HT1080 (cell line): ENCODE results near the gene TTC9B. TPM values are rescaled to one million over a fixed set of nuclear protein-coding genes. Genes with fewer than 3 reads are reported as not detected.

Experiments
- DNase-seq: peaks from one replicate; pipeline ENCODE4 v3.0.0-alpha.2; 2015; ENCODE audit warnings: low read depth
- total RNA-seq: library from RNA; depleted of rRNA; stranded (reverse); fragments of >200 nt; shearing (Covaris generic); gene quantifications from 2 replicates; pipeline ENCODE4 v1.2.3, GENCODE V29; 2014

The TTC9B gene
- total RNA-seq, 1 experiment from 2014 or later: 0.63 TPM

DNA sequence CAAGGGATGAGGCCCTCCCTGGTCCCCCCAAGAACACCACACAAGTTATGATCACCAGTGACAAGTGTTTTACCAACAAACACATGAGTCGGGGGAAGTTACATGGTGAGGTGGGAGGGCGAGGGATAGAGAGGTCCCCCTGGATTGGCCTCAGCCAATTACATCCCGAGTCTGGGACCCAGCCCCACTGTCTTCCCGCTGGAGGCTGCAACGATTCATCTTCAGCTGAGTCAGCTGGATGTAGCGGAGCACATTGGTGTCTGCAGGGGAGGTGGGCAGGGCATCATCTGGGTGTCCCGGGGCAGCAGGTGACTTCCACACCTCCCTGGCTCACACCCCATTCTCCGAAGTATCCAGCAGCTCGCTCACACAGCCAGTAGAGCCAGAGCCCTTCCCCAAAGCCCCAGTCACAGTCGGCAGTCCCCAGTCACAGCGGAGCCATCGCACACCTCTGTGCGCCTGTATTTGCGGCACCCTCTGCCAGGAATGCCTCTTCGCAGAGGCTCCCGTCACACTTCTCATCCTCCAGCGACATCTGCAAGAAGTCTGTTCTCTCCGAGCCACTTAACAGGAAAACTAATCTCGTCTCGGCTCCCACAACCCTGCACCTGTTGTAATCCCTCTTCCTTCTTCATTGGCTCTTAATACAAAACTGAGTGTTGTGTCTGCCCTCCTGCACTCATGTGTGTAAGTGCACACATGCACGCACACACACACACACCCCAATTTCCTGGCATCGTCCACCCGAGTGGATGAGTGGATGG lies 2.0 kb downstream of the TTC9B start:
- no peak for DNase-seq

DNA sequence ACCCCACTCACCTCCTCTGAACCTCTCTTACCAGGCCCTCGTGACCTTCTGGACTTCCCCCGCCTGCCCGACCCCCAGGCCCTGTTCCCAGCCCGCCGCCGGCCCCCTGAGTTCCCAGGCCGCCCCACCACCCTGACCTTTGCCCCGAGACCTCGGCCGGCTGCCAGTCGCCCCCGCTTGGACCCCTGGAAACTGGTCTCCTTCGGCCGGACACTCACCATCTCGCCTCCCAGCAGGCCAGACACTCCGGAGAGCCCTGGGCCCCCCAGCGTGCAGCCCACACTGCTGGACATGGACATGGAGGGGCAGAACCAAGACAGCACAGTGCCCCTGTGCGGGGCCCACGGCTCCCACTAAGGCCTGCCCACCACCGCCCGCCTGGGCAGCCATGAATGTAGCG lies 3.2 kb downstream of the TTC9B start:
- no peak for DNase-seq

DNA sequence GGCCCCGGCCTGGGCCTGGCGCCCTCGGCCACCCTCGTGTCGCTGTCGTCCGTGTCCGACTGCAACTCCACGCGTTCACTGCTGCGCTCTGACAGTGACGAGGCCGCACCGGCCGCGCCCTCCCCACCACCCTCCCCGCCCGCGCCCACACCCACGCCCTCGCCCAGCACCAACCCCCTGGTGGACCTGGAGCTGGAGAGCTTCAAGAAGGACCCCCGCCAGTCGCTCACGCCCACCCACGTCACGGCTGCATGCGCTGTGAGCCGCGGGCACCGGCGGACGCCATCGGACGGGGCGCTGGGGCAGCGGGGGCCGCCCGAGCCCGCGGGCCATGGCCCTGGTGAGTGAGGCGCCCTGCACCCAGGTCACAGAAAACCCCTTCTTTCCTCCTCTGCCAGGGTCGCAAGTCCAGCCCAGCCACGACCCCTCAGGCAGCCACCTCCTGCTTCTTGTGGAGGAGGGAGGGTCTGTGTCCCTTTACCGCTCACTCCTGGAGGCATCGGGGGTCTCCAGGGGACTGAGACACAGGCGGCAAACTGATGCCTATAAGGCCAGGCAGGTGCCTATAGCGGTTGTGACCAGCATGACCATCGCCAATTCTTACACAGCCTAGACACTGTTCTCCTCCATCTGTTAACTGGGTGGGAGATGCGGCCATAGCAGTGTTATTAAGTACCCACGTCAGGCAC lies 4.2 kb downstream of the TTC9B start:
- DNase-seq: no peak

DNA sequence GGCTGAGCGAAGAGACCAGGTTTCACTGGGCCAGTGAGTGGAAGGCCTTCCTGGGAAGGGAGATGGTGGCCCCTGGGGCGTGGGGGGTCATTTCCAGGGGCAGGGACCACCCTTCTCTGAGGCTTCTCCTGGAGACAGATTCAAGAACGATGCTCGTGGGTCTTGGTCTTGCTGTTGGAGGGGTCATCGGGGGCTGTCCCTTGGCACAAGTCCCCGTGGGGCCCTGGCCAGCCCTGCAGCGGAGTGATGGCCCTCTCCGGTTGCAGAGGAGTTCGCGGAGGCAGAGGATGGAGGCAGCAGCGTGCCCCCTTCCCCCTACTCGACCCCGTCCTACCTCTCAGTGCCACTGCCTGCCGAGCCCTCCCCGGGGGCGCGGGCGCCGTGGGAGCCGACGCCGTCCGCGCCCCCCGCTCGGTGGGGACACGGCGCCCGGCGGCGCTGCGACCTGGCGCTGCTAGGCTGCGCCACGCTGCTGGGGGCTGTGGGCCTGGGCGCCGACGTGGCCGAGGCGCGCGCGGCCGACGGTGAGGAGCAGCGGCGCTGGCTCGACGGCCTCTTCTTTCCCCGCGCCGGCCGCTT lies 4.8 kb downstream of the TTC9B start:
- DNase-seq: no peak

DNA sequence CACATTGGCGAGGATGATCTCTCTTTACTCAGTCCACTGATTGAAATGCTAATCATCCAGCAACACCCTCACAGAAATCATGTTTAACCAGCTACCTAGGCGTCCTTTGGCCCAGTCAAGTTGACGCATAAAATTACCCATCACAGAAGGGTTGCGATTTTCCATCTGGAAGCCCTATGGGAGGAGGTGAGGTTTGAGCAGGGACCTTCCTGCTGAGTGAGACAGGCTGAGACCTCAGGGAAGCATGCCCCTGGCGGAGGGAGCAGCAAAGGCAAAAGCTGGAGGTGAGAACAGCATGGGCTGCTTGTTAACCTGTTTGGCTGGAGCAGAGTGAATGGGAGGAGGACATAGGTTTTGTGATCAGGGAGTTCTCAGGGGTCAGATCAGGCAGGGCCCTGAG lies 7.3 kb downstream of the TTC9B start:
- no peak for DNase-seq

DNA sequence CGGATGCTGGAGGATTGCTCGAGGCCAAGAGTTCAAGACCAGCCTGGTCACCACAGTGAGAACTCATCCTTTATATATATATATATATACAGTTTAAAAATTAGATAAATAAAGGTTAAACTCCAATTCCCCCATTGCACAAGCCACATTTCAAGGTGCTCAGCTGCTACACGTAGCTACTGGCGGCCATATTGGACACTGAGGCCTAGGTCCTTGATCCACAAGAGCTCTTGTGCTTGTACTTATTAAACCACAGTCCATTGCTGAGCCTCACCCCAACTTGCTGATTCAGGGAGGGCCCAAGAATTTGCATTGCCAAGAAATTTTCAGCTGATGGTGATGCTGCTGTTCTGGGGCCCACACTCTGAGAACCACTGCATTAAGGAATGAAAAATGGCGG lies 9.6 kb downstream of the TTC9B start:
- DNase-seq: no peak

DNA sequence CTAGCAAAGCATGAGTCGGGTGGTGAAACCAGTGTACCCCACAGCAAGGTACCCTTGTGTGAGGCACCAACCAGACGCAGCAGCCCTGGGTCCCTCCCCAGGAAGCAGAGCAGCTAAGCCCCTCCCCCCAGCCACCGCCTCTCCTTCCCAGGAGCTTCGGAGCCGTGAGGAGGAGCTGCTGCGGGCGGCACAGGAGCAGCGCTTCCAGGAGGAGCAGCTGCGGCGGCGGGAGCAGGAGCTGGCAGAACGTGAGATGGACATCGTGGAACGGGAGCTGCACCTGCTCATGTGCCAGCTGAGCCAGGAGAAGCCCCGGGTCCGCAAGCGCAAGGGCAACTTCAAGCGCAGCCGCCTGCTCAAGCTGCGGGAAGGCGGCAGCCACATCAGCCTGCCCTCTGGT lies 12.4 kb downstream of the TTC9B start:
- DNase-seq: no peak

DNA sequence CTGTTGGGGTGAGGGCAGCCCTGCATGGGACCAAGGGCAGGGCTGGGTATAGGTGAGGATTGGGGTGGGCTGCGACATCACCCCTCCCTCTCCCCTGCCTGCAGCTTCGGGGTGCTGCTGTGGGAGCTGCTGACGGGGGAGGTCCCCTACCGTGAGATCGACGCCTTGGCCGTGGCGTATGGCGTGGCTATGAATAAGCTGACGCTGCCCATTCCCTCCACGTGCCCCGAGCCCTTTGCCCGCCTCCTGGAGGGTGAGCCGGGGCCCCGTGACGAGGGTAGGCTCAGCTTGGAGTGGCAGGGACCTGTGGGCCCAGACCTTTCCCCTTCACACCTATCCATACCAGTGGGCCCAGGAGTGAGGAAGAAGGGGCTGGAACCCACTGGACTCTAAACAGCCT lies 13.8 kb downstream of the TTC9B start:
- no peak for DNase-seq

DNA sequence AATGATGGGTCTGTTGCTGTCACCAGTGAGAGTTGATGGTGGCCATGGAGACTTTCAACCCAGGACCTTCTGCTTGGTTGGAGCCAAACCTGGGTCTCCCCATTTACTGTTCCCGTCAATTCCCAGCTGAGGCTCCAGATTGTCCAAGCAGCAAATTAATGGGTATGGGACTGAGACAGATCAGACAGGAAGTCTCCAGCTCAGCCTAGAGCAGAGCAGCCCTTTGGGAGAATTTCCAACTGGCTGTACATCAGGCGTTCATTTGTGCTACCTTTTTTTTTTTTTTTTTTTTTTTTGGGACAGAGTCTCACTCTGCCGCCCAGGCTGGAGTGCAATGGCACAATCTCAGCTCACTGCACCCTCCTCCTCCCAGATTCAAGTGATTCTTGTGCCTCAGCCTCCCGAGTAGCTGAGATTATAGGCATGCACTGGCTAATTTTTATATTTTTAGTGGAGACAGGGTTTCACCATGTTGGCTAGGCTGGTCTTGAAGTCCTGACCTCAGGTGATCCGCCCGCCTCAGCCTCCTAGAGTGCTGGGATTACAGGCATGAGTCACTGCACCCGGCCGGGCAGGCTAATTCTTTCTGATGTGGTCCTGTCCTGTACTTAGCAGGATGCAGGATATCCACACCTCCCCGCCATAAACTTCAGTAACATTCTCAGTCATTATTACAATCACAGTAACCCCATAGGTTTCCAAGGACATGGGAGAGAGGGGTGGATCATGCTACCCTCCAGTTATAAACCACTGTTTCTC lies 17.7 kb downstream of the TTC9B start:
- DNase-seq: peak; percentile 86

DNA sequence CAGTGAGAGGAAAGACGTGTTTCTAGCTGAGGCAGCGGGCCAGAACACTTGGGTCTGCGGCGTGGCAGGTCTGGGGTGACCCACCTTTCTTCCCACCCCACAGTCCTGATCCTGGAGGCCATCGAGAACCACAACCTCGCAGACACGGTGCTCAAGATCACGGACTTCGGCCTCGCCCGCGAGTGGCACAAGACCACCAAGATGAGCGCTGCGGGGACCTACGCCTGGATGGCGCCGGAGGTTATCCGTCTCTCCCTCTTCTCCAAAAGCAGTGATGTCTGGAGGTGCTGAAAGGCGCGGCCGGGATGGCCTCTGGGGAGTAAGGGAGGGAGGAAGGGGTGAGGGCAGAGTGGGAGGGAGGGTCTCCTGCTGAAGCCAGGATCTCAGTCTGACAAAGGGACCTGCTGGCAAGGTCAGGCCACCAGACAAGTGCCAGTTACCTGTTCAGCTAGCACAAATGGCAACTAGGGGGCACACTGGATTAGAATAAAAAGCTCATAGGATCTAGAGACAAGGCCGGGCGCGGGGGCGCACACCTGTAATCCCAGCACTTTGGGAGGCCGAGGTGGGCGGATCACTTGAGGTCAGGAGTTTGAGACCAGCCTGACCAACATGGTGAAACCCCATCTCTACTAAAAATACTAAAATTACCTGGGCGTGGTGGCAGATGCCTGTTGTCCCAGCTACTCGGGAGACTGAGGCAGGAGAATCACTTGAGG lies 19.8 kb downstream of the TTC9B start:
- DNase-seq: no peak

DNA sequence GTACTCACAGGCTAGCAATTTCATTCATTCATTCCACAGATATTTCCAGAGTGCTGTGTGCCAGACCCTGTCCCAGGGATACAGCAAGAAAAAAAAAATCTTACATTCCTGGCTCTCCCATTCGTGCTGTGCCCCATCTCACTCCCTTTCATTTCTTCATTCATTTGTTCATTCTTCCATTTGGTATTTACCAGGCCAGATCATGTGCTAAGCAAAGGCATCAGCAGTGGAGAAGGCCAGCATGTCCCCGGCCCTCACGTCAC lies 24.7 kb downstream of the TTC9B start:
- no peak for DNase-seq

DNA sequence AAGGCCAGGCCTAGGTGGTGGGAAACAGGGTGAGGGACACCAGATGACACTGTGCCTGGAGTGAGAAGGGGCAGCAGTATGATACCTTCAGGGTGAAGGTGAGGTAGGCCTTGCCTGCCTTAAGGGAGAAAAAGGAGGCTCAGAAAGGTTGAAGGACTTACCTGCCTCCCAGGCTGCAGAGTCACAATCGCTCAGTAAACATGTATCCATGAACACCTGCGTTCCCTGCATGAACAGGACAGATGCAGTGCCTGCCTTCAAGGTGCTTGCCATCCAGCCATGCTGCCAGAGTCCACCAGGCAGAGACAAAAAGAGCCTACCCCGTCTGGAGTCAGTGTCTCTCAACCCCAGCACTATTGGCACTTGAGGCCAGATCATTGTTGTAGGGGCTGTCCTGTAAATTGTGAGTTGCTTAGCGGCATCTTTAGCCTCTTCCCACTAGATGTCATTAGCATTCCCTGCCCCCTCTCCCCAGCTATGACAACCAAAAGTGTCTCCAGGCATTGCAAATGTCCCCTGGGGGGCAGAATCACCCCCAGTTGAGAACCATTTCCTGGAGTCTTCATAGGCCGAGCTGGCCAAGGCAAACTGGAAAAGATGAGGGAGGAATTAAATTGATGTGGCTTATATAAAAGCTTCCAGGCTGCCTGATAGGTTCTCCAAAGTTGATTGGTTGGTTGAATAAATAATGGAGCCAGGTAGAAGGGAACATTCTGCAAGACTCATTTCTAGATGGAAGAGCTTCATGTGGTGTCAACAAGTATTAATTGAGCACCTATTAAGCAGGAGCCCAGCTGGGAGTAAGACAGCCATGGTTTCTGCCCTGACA lies 25.2 kb downstream of the TTC9B start:
- DNase-seq: no peak

DNA sequence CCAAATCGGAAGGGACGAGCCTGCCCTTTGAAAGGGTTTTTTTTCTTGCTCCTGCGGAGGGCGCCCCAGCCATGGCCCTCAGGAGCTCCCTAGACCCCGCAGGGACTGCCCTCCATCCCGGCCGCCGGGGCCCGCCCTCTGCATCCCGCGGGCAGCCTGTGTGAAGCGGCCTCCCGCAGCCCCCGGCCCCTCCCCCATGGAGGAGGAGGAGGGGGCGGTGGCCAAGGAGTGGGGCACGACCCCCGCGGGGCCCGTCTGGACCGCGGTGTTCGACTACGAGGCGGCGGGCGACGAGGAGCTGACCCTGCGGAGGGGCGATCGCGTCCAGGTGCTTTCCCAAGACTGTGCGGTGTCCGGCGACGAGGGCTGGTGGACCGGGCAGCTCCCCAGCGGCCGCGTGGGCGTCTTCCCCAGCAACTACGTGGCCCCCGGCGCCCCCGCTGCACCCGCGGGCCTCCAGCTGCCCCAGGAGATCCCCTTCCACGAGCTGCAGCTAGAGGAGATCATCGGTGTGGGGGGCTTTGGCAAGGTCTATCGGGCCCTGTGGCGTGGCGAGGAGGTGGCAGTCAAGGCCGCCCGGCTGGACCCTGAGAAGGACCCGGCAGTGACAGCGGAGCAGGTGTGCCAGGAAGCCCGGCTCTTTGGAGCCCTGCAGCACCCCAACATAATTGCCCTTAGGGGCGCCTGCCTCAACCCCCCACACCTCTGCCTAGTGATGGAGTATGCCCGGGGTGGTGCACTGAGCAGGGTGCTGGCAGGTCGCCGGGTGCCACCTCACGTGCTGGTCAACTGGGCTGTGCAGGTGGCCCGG lies 26.1 kb downstream of the TTC9B start:
- DNase-seq: peak; percentile 21

DNA sequence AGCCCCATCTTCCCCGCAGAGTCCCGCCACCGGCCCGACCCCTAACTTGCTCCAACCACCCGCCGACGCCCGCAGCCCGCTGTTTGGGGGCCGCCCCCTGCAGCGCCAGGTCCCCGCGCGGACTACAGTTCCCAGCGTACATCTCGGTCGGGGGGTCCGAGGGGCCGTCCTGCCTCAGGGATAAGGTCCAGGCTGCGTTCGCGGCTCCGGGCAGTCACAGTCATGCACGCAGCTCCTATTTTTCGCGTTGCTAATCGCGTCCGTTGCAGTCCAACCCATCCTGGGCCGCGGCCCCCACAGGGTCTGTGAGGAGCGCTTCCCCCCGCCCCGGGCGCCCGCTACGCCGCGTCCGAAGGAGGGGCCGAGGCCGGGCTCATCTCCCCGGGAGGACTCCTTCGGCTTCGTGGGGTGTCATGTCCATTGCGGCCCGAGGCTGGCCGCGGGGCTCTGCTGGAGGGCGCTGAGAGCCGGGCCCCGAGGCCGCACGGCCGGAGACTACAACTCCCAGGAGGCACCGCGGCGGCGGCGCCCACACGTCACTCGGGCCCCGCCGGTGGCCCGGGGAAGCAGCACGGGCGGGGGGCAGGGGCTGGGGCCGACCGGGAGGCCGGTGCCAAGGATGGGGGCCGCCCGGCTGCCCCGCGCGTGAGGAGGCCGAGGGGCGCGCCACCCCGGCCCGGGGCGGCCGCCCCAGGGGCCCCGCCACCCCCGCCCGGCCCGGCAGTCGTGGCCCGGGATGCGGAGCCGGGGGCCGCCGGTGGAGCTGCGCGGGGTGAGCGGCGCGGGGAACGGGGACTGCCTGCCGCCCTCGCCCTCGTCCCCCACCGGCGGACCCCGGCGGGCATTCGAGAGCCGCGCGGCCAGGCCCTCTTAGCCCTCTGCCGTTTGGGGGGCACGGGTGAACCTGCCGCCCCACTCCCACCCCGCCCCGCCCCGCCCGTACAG lies 27.0 kb downstream of the TTC9B start, which contains the start of gene MAP3K10:
Gene MAP3K10, plus strand, starts transcription at position 536 of the 945 bp plus-strand sequence. CDS start 606 bp downstream, outside the sequence.
- peak; percentile 84 for DNase-seq

DNA sequence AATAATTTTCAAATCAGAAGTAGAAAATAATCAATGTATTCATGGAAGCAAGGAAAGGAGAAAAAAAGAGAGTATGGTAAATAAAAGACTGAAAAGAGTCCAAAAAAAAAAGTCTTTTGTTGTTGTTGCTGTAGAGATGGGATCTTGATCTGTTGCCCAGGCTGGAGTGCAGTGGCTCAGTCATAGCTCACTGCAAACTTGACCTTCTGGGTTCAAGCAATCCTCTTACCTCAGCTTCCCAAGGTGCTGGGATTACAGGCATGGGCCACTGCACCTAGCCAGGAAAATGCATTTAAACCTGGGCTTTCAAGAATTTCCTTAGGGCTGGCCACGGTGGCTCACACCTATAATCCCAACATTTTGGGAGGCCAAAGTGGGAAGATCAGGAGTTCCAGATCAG lies 33.9 kb downstream of the TTC9B start:
- DNase-seq: no peak

DNA sequence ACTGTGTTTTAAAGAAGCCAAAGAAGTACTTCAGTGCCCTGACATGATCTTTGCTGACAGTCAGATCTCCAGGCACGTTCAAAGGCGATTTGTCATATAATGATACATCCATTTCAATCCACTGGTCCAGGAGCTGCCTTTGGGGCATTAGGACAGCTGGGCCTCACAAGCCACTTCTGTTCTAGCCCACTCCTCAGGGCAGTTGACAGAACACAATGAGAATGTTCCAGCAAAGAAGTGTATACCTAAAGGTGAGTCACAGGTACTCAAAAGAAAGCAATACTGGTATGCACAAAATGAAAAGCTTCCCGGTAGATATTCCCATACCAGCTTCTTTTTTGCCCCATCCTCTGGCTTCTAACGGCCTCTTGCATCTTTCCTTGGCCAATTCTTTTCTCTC lies 39.4 kb downstream of the TTC9B start:
- DNase-seq: no peak

DNA sequence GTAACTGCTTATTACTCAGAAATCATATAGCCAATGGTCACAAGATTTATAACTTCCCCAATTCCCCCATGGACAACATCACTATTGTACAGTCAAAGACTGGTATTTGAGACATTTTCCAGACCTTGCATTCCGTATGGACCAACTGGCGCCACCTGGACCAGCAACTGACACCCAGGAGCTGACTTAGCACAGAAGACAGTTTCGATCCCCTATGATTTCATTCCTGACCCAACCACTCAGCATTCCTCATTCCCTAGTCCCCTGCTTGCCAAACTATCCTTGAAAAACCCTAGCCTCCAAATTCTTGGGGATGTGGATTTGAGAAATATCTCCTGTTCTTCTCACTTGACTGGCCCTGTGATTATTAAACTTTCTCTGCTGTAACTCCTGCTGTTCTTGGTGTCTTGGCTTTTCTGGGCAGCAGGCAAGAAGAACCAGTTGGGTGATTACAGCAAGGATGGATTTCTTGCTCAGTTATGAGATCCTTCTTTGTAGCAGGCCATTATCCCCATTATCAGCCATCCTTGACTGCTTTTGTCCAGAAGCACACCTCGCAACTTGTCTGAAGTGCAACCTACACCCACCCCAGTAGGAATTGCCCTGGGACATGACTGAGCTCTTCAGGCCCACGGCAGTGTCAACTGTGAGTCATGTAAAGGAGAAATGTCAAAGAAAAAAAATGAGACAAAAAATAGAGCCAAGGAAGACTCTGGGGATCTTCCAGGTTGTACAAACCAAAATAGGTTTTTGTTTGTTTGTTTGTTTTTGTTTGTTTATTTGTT lies 40.7 kb downstream of the TTC9B start:
- no peak for DNase-seq

DNA sequence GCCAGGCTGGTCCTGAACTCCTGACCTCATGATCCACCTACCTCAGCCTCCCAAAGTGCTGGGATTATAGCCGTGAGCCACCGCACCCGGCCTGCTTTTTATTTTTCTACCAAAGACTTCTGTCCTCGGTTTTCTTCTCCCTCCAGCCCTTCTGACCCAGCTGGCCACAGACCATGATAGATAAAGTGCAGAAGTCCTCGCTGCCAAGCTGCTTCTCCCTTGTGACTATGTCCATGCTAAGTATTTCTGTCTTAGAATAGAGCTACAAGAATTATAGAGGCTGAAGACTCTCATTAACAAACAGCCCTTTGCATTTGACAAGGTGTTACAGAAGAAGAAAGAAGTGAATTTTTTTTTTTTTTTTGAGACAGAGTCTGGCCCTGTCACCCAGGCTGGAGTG lies 42.4 kb downstream of the TTC9B start:
- no peak for DNase-seq
